ENCODE measurements around the gene CHMP6. TPM values are rescaled to one million over a fixed set of nuclear protein-coding genes. Genes with fewer than 3 reads are reported as not detected.

CHMP6 gene
- polyA plus RNA-seq, 1 experiment = 27.3 TPM

- ChIA-PET POLR2A (no interaction called here), CTCF (interaction anchor here (2.0 kb wide), 1 partner anchor 555 kb away, joined by 12 read pairs; no protein-coding TSS in a partner anchor)
- DNase-seq (ENCODE audit: low read depth, low spot score) = no peak
- Histone ChIP-seq H3K27ac (ENCODE audit: low read depth, low read length) (no peak overlapping the region), H3K27me3 (ENCODE audit: control insufficient read depth, insufficient read depth, low read length) (no peaks in the 10 kb centered on the region), H3K4me3 (ENCODE audit: low read depth, low read length) (no peak overlapping the region), H3K9me3 (ENCODE audit: control insufficient read depth, insufficient read depth, low read length) (no peaks in the 10 kb centered on the region; the same call in 1 of the 2 replicates)
- TF ChIP-seq, protein P1, sequence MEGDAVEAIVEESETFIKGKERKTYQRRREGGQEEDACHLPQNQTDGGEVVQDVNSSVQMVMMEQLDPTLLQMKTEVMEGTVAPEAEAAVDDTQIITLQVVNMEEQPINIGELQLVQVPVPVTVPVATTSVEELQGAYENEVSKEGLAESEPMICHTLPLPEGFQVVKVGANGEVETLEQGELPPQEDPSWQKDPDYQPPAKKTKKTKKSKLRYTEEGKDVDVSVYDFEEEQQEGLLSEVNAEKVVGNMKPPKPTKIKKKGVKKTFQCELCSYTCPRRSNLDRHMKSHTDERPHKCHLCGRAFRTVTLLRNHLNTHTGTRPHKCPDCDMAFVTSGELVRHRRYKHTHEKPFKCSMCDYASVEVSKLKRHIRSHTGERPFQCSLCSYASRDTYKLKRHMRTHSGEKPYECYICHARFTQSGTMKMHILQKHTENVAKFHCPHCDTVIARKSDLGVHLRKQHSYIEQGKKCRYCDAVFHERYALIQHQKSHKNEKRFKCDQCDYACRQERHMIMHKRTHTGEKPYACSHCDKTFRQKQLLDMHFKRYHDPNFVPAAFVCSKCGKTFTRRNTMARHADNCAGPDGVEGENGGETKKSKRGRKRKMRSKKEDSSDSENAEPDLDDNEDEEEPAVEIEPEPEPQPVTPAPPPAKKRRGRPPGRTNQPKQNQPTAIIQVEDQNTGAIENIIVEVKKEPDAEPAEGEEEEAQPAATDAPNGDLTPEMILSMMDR (IDR thresholded peaks at IDR 0.05; ENCODE audit: low read depth, low read length) = no peak
Measured at GRCh38 chr17:80982426-80982974, 9.1 kb upstream of the CHMP6 start.

DNA sequence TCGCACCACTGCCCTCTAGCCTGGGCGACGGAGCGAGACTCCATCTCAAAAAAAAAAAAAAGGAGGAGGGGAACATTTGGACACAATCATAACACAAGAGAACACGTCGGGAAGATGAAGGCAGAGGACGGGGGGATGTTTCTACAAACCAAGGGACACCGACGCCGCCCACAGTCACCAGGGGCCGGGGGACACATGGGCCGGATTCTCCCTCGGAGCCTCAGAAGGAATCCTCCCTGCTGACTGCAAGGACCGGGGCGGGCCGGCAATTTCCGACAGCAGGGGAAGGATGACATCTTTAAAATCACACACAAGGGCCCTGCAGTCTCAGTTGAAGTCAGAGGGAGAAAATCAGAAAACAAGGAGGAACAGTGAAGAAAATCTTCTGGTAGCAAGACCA lies 8.1 kb upstream of the CHMP6 start:
- H3K9me3 ChIP-seq (ENCODE audit: control insufficient read depth, insufficient read depth, low read length) = no peaks in the 10 kb centered on the region; the same call in 1 of the 2 replicates
- ChIA-PET CTCF (interaction anchor here (1.0 to 2.0 kb wide), 3 partner anchors 114 to 556 kb away, joined by 4 to 9 read pairs (median 4); no protein-coding TSS in a partner anchor), POLR2A (interaction anchor here (1.6 kb wide), 1 partner anchor 529 kb away, joined by 3 read pairs; no protein-coding TSS in a partner anchor)
- H3K27me3 ChIP-seq (ENCODE audit: control insufficient read depth, insufficient read depth, low read length) = no peaks in the 10 kb centered on the region
- no peak overlapping the region for H3K4me3 ChIP-seq (ENCODE audit: low read depth, low read length)
- DNase-seq (ENCODE audit: low read depth, low spot score) = no peak
- TF ChIP-seq, protein P1 (IDR thresholded peaks at IDR 0.05; ENCODE audit: low read depth, low read length) = no peak
- peak overlapping the region; percentile 90 for H3K27ac ChIP-seq (ENCODE audit: low read depth, low read length)

DNA sequence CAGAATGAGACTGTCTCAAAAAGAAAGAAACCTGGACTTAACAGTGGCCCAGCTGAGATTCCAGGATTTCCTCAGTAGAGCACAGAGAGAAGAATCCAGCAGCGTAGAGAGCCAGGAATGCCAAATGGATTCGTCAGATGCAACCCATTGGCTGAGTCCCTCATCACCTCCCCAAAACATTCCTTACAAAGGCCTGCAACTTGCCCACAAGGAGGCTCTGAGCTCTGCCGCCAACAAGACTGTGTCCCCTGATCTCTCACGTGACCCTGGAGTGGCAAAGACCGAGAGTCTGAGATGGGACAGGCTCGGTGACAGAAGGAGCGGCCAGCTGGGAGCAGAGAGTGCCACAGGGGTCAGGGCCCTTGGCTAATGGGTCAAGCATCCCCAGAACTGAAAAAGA lies 6.9 kb upstream of the CHMP6 start:
- no peak overlapping the region for H3K4me3 ChIP-seq (ENCODE audit: low read depth, low read length)
- no peaks in the 10 kb centered on the region; the same call in 1 of the 2 replicates for H3K9me3 ChIP-seq (ENCODE audit: control insufficient read depth, insufficient read depth, low read length)
- peak overlapping the region; percentile 90 for H3K27ac ChIP-seq (ENCODE audit: low read depth, low read length)
- TF ChIP-seq, protein P1 (IDR thresholded peaks at IDR 0.05; ENCODE audit: low read depth, low read length) = peak; percentile 52
- H3K27me3 ChIP-seq (ENCODE audit: control insufficient read depth, insufficient read depth, low read length) = no peaks in the 10 kb centered on the region
- ChIA-PET POLR2A (interaction anchor here (1.4 to 1.6 kb wide), 2 partner anchors 27 to 530 kb away, joined by 3 read pairs; no protein-coding TSS in a partner anchor), CTCF (interaction anchor here (1.0 to 2.0 kb wide), 3 partner anchors 113 to 558 kb away, joined by 4 to 9 read pairs (median 4); no protein-coding TSS in a partner anchor)
- peak; percentile 90 for DNase-seq (ENCODE audit: low read depth, low spot score)

DNA sequence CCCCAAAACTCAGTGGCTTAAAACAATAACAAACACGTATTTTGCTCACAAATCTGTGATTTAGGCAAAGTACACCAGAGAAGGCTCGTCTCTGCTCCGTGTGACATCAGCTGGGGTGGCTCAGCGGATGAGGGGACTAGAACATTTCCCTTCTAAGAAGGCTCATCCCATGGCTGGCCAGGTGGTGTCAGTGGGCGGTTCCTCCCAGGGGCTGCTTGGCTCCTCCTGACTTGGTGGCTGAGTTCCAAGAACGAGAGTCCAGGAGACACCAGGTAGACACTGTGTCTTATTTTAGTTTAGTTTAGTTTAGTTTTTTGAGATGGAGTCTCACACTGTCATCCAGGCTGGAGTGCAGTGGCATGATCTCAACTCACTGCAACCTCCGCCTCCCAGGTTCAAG lies 5.6 kb upstream of the CHMP6 start:
- no peak for DNase-seq (ENCODE audit: low read depth, low spot score)
- CTCF ChIA-PET = interaction anchor here (0.6 to 3.4 kb wide), 2 partner anchors 72 to 112 kb away, joined by 3 to 27 read pairs; no protein-coding TSS in a partner anchor
- no peaks in the 10 kb centered on the region; the same call in 1 of the 2 replicates for H3K9me3 ChIP-seq (ENCODE audit: control insufficient read depth, insufficient read depth, low read length)
- H3K27me3 ChIP-seq (ENCODE audit: control insufficient read depth, insufficient read depth, low read length) = no peaks in the 10 kb centered on the region
- H3K4me3 ChIP-seq (ENCODE audit: low read depth, low read length) = no peak overlapping the region
- TF ChIP-seq, protein P1 (IDR thresholded peaks at IDR 0.05; ENCODE audit: low read depth, low read length) = no peak
- POLR2A ChIA-PET = no interaction called here
- no peak overlapping the region for H3K27ac ChIP-seq (ENCODE audit: low read depth, low read length)

DNA sequence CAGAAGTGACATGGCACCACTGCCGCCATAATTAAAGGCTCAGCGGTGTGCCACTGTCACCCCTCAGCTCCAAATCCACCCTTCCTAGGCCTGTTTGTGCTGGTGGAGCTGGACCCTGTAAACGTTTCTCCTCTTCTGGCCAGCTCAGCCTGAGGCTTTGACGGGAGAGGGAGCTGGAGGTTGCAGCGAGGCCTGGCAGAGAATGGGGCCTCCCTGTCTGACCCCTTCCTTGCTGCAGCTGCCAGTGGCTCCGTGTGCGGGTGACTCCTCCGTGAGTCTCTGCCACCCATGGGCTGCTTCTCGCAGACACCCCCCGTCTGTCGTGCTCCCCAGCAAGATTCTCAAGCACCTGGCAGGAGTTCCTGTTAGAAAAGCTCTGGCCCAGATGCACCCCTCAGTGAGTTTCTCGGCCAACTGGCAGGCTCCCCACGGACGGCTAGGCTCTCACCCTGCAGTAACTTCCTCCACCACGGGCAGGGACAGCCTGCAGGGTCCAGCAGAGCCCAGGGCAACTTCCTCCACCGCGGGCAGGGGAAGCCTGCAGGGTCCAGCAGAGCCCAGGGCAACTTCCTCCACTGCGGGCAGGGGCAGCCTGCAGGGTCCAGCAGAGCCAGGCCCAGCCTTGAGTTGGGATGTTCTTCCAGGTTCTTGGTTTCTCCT lies 4.7 kb upstream of the CHMP6 start:
- ChIA-PET POLR2A (no interaction called here), CTCF (interaction anchor here (0.6 to 3.4 kb wide), 2 partner anchors 71 to 111 kb away, joined by 3 to 27 read pairs; no protein-coding TSS in a partner anchor)
- no peak for DNase-seq (ENCODE audit: low read depth, low spot score)
- Histone ChIP-seq H3K9me3 (ENCODE audit: control insufficient read depth, insufficient read depth, low read length) (no peaks in the 10 kb centered on the region; the same call in 1 of the 2 replicates), H3K27me3 (ENCODE audit: control insufficient read depth, insufficient read depth, low read length) (no peaks in the 10 kb centered on the region), H3K4me3 (ENCODE audit: low read depth, low read length) (no peak overlapping the region), H3K27ac (ENCODE audit: low read depth, low read length) (no peak overlapping the region)
- TF ChIP-seq, protein P1 (IDR thresholded peaks at IDR 0.05; ENCODE audit: low read depth, low read length) = no peak
